Ishikawa (cell line): ENCODE data around the gene SHMT1.

Experiments used
- CEBPB ChIP-seq: IDR thresholded peaks from 2 replicates; pipeline ENCODE4 v1.6.1; 2012
- EGR1 ChIP-seq: IDR thresholded peaks from 2 replicates; pipeline ENCODE4 v1.6.1; 2012
- EP300 ChIP-seq: IDR thresholded peaks from 2 replicates; pipeline ENCODE4 v1.6.1; 2012; ENCODE audit warnings: borderline replicate concordance
- NFIC ChIP-seq: IDR thresholded peaks from 2 replicates; pipeline ENCODE4 v1.6.1; 2012
- RAD21 ChIP-seq: IDR thresholded peaks from 2 replicates; pipeline ENCODE4 v1.6.1; 2012; ENCODE audit warnings: low read depth
- TAF1 ChIP-seq: IDR thresholded peaks from 2 replicates; pipeline ENCODE4 v1.6.1; 2012; ENCODE audit warnings: low read depth, mild to moderate bottlenecking
- YY1 ChIP-seq: IDR thresholded peaks from 2 replicates; pipeline ENCODE4 v1.6.1; 2012; ENCODE audit warnings: low read depth
- TF ChIP-seq, protein P1 (sequence below): IDR thresholded peaks from 2 replicates; pipeline ENCODE4 v1.6.1; 2012; ENCODE audit warnings: low read depth, mild to moderate bottlenecking
- TF ChIP-seq, protein P2 (sequence below): IDR thresholded peaks from 2 replicates; pipeline ENCODE4 v1.6.1; 2012
- TF ChIP-seq, protein P3 (sequence below): IDR thresholded peaks from 2 replicates; pipeline ENCODE4 v1.6.1; 2012

DNA sequence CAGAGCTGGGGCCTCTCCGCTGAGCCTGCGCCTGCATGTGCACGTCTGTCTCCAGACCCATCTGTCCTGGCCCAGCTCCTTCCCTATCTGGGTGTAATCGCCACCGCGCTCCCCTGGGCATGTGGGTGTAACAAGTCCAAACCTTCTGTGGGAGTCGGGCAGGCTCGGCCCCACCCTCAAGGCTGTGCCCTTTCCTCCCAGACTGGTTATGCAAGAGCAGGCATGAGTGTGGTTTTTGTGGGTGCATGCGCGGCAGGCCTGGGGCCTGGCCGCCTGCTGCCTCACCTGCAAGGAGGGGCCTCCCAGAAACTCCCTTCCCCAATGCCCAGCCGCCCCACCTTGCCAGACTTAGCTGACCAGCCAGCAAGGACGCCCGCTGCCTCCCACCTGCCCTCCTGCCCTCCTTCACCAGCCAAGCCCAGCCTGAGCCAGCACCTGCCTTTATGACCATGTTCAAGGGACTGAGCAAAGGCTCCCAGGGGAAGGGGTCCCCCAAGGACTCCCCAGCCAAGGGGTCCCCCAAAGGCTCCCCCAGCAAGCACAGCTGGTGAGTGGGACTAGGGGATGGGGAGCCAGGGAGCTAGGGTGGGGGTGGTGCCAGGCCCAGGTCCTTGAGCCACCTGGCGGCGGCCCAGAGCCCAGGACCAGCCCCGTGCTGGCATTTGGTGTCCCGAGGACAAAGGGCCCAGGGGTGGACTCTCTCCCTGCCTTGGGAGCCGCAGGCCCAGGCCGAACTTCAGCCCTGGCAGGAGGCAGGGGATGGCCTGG, 14.3 kb upstream of the SHMT1 start, which contains the start of gene EVPLL:
- TF ChIP-seq YY1 (no peak), CEBPB (no peak), EP300 (no peak), EGR1 (no peak), TAF1 (no peak), RAD21 (no peak), NFIC (no peak)
- TF ChIP-seq, protein P1, sequence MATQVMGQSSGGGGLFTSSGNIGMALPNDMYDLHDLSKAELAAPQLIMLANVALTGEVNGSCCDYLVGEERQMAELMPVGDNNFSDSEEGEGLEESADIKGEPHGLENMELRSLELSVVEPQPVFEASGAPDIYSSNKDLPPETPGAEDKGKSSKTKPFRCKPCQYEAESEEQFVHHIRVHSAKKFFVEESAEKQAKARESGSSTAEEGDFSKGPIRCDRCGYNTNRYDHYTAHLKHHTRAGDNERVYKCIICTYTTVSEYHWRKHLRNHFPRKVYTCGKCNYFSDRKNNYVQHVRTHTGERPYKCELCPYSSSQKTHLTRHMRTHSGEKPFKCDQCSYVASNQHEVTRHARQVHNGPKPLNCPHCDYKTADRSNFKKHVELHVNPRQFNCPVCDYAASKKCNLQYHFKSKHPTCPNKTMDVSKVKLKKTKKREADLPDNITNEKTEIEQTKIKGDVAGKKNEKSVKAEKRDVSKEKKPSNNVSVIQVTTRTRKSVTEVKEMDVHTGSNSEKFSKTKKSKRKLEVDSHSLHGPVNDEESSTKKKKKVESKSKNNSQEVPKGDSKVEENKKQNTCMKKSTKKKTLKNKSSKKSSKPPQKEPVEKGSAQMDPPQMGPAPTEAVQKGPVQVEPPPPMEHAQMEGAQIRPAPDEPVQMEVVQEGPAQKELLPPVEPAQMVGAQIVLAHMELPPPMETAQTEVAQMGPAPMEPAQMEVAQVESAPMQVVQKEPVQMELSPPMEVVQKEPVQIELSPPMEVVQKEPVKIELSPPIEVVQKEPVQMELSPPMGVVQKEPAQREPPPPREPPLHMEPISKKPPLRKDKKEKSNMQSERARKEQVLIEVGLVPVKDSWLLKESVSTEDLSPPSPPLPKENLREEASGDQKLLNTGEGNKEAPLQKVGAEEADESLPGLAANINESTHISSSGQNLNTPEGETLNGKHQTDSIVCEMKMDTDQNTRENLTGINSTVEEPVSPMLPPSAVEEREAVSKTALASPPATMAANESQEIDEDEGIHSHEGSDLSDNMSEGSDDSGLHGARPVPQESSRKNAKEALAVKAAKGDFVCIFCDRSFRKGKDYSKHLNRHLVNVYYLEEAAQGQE, result no peak
- TF ChIP-seq, protein P2, sequence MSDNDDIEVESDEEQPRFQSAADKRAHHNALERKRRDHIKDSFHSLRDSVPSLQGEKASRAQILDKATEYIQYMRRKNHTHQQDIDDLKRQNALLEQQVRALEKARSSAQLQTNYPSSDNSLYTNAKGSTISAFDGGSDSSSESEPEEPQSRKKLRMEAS, result no peak
- TF ChIP-seq, protein P3, sequence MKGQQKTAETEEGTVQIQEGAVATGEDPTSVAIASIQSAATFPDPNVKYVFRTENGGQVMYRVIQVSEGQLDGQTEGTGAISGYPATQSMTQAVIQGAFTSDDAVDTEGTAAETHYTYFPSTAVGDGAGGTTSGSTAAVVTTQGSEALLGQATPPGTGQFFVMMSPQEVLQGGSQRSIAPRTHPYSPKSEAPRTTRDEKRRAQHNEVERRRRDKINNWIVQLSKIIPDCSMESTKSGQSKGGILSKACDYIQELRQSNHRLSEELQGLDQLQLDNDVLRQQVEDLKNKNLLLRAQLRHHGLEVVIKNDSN, result no peak
